H9 (cell line): ENCODE data around the gene FRAT1. TPM values are rescaled to one million over a fixed set of nuclear protein-coding genes. Genes with fewer than 3 reads are reported as not detected.
A peak's percentile ranks its signal among the peaks of the same experiment; 100 is the strongest.

Experiments
- DNase-seq: peaks from one replicate; pipeline ENCODE4 v3.0.0-alpha.2; 2017
- H2AFZ ChIP-seq: one replicate; pipeline ENCODE4 v1.6.1; 2013; ENCODE audit warnings: mild to moderate bottlenecking, low read length, control low read depth, moderate library complexity
- H2AK5ac ChIP-seq: 2 replicates; pipeline ENCODE4 v1.6.1; 2013; ENCODE audit warnings: low read length, control low read depth, mixed read lengths; ENCODE audit not compliant: insufficient read length
- H2BK120ac ChIP-seq: one replicate; pipeline ENCODE4 v1.6.1; 2013; ENCODE audit warnings: low read depth, mild to moderate bottlenecking, low read length, control low read depth, inconsistent platforms; ENCODE audit not compliant: poor library complexity, severe bottlenecking
- H2BK12ac ChIP-seq: 2 replicates; pipeline ENCODE4 v1.6.1; 2013; ENCODE audit warnings: low read length, control low read depth, mixed read lengths, low read depth; ENCODE audit not compliant: insufficient read length
- H2BK15ac ChIP-seq: 2 replicates; pipeline ENCODE4 v1.6.1; 2013; ENCODE audit warnings: low read depth, low read length, control low read depth
- H2BK20ac ChIP-seq: one replicate; pipeline ENCODE4 v1.6.1; 2013; ENCODE audit warnings: low read depth, mild to moderate bottlenecking, low read length, control low read depth, inconsistent platforms; ENCODE audit not compliant: poor library complexity, severe bottlenecking
- H2BK5ac ChIP-seq: 2 replicates; pipeline ENCODE4 v1.6.1; 2013; ENCODE audit warnings: low read length, control low read depth, mixed read lengths; ENCODE audit not compliant: insufficient read length
- H3K14ac ChIP-seq: 2 replicates; pipeline ENCODE4 v1.6.1; 2013; ENCODE audit warnings: low read length, control low read depth; ENCODE audit not compliant: insufficient read depth
- H3K18ac ChIP-seq: 2 replicates; pipeline ENCODE4 v1.6.1; 2013; ENCODE audit warnings: low read depth, mild to moderate bottlenecking, mixed read lengths, low read length, control low read depth; ENCODE audit not compliant: insufficient read length
- H3K23ac ChIP-seq: 2 replicates; pipeline ENCODE4 v1.6.1; 2013; ENCODE audit warnings: low read length, control low read depth, mixed read lengths, low read depth; ENCODE audit not compliant: insufficient read length
- H3K23me2 ChIP-seq: 2 replicates; pipeline ENCODE4 v1.6.1; 2013; ENCODE audit warnings: low read depth, mild to moderate bottlenecking, mixed read lengths, low read length, control low read depth; ENCODE audit not compliant: insufficient read length, poor library complexity, severe bottlenecking
- H3K27ac ChIP-seq: 2 replicates; pipeline ENCODE4 v1.5.1; 2013; ENCODE audit warnings: low read length, control low read depth, mixed read lengths, low read depth; ENCODE audit not compliant: insufficient read length
- H3K27me3 ChIP-seq: 2 replicates; pipeline ENCODE4 v1.6.1; 2013; ENCODE audit warnings: low read length, control low read depth, inconsistent platforms; ENCODE audit not compliant: insufficient read depth
- H3K4ac ChIP-seq: 2 replicates; pipeline ENCODE4 v1.6.1; 2013; ENCODE audit warnings: low read depth, mild to moderate bottlenecking, control low read depth, inconsistent platforms, low read length, moderate library complexity
- H3K4me1 ChIP-seq: 2 replicates; pipeline ENCODE4 v1.6.1; 2013; ENCODE audit warnings: low read length, control low read depth, inconsistent platforms; ENCODE audit not compliant: insufficient read depth
- H3K4me2 ChIP-seq: 2 replicates; pipeline ENCODE4 v1.6.1; 2013; ENCODE audit warnings: low read length, control low read depth, mixed read lengths; ENCODE audit not compliant: insufficient read length, insufficient read depth
- H3K56ac ChIP-seq: 2 replicates; pipeline ENCODE4 v1.6.1; 2013; ENCODE audit warnings: low read depth, mild to moderate bottlenecking, mixed read lengths, low read length, control low read depth; ENCODE audit not compliant: insufficient read length
- H3K79me1 ChIP-seq: 2 replicates; pipeline ENCODE4 v1.6.1; 2013; ENCODE audit warnings: low read depth, mild to moderate bottlenecking, moderate library complexity, low read length, control low read depth, inconsistent platforms; ENCODE audit not compliant: insufficient read depth, poor library complexity, severe bottlenecking
- H3K79me2 ChIP-seq: 2 replicates; pipeline ENCODE4 v1.6.1; 2013; ENCODE audit warnings: low read length, control low read depth, inconsistent platforms; ENCODE audit not compliant: insufficient read depth
- H3K9ac ChIP-seq: 2 replicates; pipeline ENCODE4 v1.6.1; 2013; ENCODE audit warnings: low read length, control low read depth, mixed read lengths; ENCODE audit not compliant: insufficient read length; ENCODE audit errors: extremely low read depth
- H3K9me3 ChIP-seq: one replicate; pipeline ENCODE4 v1.6.1; 2013; ENCODE audit warnings: low read depth, low read length, inconsistent platforms; ENCODE audit not compliant: control insufficient read depth
- H3T11ph ChIP-seq: one replicate; pipeline ENCODE4 v1.6.1; 2013; ENCODE audit warnings: mild to moderate bottlenecking, low read length, control low read depth, inconsistent platforms
- H4K20me1 ChIP-seq: one replicate; pipeline ENCODE4 v1.6.1; 2013; ENCODE audit not compliant: control insufficient read depth, insufficient read length, insufficient read depth
- H4K5ac ChIP-seq: 2 replicates; pipeline ENCODE4 v1.6.1; 2013; ENCODE audit warnings: low read depth, mild to moderate bottlenecking, mixed read lengths, low read length, control low read depth; ENCODE audit not compliant: insufficient read length
- H4K8ac ChIP-seq: replicated peaks from 2 replicates; pipeline ENCODE4 v1.6.1; 2013; ENCODE audit warnings: low read length, control low read depth, mixed read lengths, low read depth; ENCODE audit not compliant: insufficient read length
- H4K91ac ChIP-seq: 2 replicates; pipeline ENCODE4 v1.6.1; 2013; ENCODE audit warnings: low read depth, mild to moderate bottlenecking, moderate library complexity, mixed read lengths, low read length, control low read depth; ENCODE audit not compliant: insufficient read length
- H3K27ac Mint-ChIP-seq, 3 experiments: 2 replicates in 2 of 3; 3 replicates in 1 of 3; pipeline ENCODE4 v1.8.0; 2020 to 2021; ENCODE audit warnings: mixed read lengths in 3 of 3, mild to moderate bottlenecking in 1 of 3, moderate library complexity in 1 of 3
- H3K27me3 Mint-ChIP-seq: 2 replicates; pipeline ENCODE4 v1.8.0; 2021; ENCODE audit warnings: low read depth, mild to moderate bottlenecking, moderate library complexity, mixed read lengths
- H3K36me3 Mint-ChIP-seq, 3 experiments: 2 replicates in 2 of 3; 3 replicates in 1 of 3; pipeline ENCODE4 v1.8.0; 2020 to 2021; ENCODE audit warnings: low read depth in 3 of 3, mixed read lengths in 3 of 3; ENCODE audit not compliant: insufficient read depth in 1 of 3
- H3K4me1 Mint-ChIP-seq, 2 experiments: 2 replicates each; pipeline ENCODE4 v1.8.0; 2020; ENCODE audit warnings: mixed read lengths in 2 of 2
- H3K4me3 Mint-ChIP-seq, 2 experiments: 2 replicates in 1 of 2; 3 replicates in 1 of 2; pipeline ENCODE4 v1.8.0; 2020 to 2021; ENCODE audit warnings: mild to moderate bottlenecking in 2 of 2, mixed read lengths in 2 of 2, moderate library complexity in 1 of 2
- H3K9me3 Mint-ChIP-seq, 2 experiments: 2 replicates in 1 of 2; 3 replicates in 1 of 2; pipeline ENCODE4 v1.8.0; 2020; ENCODE audit warnings: mild to moderate bottlenecking in 2 of 2, mixed read lengths in 2 of 2, moderate library complexity in 1 of 2
- CTCF ChIP-seq: fragments of 200-600 bp; sonication (generic); conservative IDR thresholded peaks from 3 replicates; pipeline ENCODE4 v1.8.0; 2021; ENCODE audit warnings: antibody characterized with exemption, mild to moderate bottlenecking
- WGBS: extraction: QIAGEN DNeasy Blood & Tissue Kit; methylation state at CpG from one replicate; pipeline ENCODE4 v1.1.7; 2013; ENCODE audit warnings: missing lambda C conversion rate, low lambda C conversion rate, mixed read lengths; ENCODE audit not compliant: insufficient read length; ENCODE audit errors: extremely low coverage; 5-methylcytosine and 5-hydroxymethylcytosine counted together
- total RNA-seq: library from RNA; stranded (reverse); gene quantifications from 2 replicates; pipeline ENCODE4 v1.2.1, GENCODE V29; 2021

Gene FRAT1
- total RNA-seq, 1 experiment from 2014 or later = 7.3 TPM

GRCh38 chr10:97329766-97330165, 10.7 kb downstream of the FRAT1 start:
- Histone ChIP-seq H3K79me1 (peaks cover 4% of the 10 kb centered on the region), H3K56ac (no peak overlapping the region), H3K4ac (no peak overlapping the region), H4K8ac (no peak overlapping the region), H3K79me2 (peaks cover 11% of the 10 kb centered on the region; the same call in 1 of the 2 replicates), H3K27ac (no peak overlapping the region), H2BK20ac (no peak overlapping the region), H2BK120ac (no peak overlapping the region), H2BK12ac (no peak overlapping the region), H2AK5ac (no peak overlapping the region), H4K20me1 (no peaks in the 10 kb centered on the region), H3K9me3 (no peaks in the 10 kb centered on the region), H3K27me3 (no peaks in the 10 kb centered on the region), H3K23ac (no peak overlapping the region), H3T11ph (no peak overlapping the region), H3K4me2 (no peak overlapping the region), H2AFZ (no peak overlapping the region), H3K18ac (no peak overlapping the region), H2BK15ac (no peak overlapping the region), H2BK5ac (no peak overlapping the region), H3K23me2 (peaks cover 17% of the 10 kb centered on the region), H4K91ac (no peak overlapping the region), H3K14ac (no peak overlapping the region), H3K4me1 (peaks cover 12% of the 10 kb centered on the region), H3K9ac (no peak overlapping the region), H4K5ac (no peak overlapping the region)
- no peak for DNase-seq
- no CpG with 5 or more reads among the region's 5 CpGs for WGBS
- Mint-ChIP-seq H3K9me3 (peaks cover 2 to 3% of the 10 kb centered on the region in 2 experiments; a peak in 1 of 5 replicates), H3K4me1 (peaks cover 55 to 62% of the 10 kb centered on the region in 2 experiments), H3K4me3 (peak overlapping the region in 1 of 2 experiments; percentile 41; a peak in 1 of 5 replicates), H3K27me3 (no peaks in the 10 kb centered on the region; the same call in 1 of the 2 replicates), H3K36me3 (peaks cover 17 to 61% (median 48%) of the 10 kb centered on the region in 3 experiments), H3K27ac (peak overlapping the region in 2 of 3 experiments; percentile 20 to 76; a peak in 2 of 7 replicates)
- TF ChIP-seq CTCF = no peak
